Astrocyte (in vitro differentiated cells and primary cell): ENCODE data around the gene LCOR.

Experiments
- CTCF ChIP-seq: IDR thresholded peaks from 2 replicates; pipeline ENCODE4 v1.5.1; 2011; ENCODE audit warnings: low read depth, mild to moderate bottlenecking, inconsistent platforms, low read length, moderate library complexity; ENCODE audit not compliant: insufficient read depth
- EZH2 ChIP-seq: IDR thresholded peaks from 2 replicates; pipeline ENCODE4 v1.6.1; 2012; ENCODE audit warnings: mild to moderate bottlenecking, low read length, inconsistent platforms; ENCODE audit not compliant: insufficient read depth

DNA sequence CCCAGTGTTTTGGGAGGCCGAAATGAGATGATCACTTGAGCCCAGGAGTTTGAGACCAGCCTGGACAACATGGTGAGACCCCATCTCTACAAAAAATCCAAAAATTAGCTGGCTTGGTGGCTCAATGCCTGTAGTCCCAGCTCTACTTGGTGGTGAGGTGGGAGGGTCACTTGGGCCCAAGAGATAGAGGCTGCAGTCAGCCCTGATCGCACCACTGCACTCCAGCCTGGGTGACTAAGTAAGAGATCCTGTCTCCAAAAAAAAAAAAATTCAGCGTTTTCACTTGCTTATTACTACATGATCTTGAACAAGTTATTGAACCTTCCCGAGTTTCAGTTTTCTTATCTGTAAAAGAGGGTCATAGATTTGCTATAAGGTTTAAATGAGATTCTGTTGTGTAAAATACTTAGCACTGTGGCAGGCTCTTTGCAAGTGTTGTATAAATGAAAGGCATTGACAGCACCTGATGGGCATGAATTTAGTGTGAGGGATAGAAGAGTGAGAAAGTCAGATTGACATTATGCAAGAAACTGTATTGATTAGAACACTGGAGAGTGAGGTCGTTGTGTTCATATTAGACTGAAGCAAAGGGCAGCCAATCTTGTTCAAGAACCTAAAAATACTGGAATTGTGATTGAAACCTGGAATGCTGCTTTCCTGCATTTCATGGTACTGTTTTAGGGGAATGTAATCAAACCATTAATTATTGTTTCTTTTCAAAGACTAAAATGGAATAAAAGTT is 136.8 kb downstream of the LCOR start:
- no peak for TF ChIP-seq CTCF
- no peak for TF ChIP-seq EZH2
